Stimulated activated CD4-positive, alpha-beta T cell treated with anti-CD3 and anti-CD28 coated beads, Interleukin-4, amount 100 ng/mL, for 24 hours (primary cell): ENCODE measurements around the gene AZGP1.
A peak's percentile ranks its signal among the peaks of the same experiment; 100 is the strongest.
"Not testable (repeated sequence)": the region's sequence is repeated elsewhere in the genome, so short reads cannot be mapped to it uniquely, and the experiment has no call there.

Experiments
- DNase-seq: peaks from one replicate; pipeline ENCODE4 v3.0.0-alpha.2; 2020

Gene AZGP1

DNA sequence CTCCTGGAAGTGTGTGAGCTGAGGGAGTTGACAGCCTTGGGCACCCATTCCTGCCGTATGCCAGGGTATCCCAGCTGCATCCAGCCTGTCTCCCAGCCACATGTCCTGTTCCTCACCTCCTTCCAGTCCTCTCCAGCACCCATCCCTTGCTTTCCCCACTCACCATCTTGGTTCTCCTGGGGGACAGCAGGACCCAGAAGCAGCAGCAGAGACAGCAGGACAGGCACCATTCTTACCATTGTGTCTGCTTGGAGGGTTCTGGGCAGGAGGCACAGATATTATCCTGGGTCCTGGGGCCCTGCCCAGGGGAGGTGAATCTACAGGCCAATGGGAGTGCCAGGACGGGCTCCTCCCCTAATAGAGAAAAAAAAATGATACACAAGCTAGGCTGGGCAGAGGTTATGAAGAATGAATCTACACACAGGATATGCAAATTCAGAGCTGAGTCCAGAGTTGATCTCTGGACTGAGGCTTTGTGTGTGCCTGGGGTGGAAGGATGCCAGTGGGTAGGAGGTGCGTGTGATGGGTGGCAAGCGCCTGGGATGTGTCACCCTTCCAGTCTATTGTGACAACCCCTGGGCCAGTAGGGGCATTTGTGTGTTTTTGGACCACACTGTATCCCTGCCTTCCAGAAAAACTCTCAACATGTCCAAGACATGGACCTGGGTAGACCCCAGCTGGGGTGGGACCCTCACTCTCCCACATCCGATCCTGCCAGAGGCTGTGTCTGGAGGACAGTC is at the start of gene AZGP1:
Gene AZGP1 (minus strand): TSS at position 250 of the 740 bp plus-strand sequence. CDS start 11 bp downstream, at position 239.
- no peak for DNase-seq

DNA sequence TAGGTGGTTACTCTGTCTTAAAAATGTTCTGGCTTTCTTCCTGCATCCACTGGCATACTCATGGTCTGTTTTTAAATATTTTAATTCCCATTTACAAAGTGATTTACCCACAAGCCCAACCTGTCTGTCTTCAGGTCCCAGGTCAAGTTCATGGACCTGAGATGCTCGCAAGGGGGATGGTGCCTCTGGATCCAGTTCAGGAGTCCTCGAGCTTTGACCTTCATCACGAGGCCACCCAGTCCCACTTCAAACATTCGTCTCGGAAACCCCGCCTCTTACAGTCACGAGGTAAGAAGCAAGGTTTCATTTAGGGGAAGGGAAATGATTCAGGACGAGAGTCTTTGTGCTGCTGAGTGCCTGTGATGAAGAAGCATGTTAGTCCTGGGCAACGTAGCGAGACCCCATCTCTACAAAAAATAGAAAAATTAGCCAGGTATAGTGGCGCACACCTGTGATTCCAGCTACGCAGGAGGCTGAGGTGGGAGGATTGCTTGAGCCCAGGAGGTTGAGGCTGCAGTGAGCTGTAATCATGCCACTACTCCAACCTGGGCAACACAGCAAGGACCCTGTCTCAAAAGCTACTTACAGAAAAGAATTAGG is 48.3 kb upstream of the AZGP1 start:
- no peak for DNase-seq

DNA sequence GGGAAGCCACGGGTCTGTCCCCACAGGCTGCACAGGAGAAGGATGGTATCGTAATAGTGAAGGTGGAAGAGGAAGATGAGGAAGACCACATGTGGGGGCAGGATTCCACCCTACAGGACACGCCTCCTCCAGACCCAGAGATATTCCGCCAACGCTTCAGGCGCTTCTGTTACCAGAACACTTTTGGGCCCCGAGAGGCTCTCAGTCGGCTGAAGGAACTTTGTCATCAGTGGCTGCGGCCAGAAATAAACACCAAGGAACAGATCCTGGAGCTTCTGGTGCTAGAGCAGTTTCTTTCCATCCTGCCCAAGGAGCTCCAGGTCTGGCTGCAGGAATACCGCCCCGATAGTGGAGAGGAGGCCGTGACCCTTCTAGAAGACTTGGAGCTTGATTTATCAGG is 47.7 kb upstream of the AZGP1 start:
- no peak for DNase-seq

DNA sequence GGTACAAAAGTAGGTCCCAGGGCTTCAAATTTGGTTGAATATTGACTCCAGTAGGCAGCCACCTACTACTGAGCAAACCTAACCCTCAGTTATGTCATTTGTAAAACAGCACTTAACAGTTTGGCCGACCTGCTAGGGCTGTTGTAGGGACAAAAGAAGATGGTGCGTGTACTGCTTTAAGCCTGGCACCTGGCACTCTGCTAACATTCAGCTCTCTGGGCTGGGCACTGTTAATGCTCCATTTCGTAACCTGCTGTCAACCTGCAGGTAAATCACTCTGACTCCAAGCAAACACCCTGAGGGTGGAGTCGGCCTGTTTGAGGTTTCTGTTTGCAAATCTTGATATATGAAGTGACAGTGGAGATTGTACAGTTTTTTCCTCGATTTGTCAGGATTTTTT is 46.8 kb upstream of the AZGP1 start:
- DNase-seq, result no peak

DNA sequence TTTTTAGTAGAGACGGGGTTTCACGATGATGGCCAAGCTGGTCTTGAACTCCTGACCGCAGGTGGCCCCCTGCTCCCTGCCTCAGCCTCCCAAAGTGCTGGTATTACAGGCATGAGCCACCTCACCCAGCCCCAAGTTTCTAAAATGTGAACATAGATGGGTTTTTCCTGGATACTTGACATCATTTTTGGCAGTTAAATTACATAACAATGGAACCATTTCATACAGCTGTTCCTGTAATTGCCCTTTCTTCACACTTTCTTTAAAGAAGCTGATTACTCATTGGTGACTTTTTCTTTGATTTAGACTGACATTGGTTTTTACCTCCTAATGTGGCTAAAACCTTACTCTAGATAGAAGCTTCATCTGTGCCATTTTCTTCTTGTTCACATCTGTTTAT is 45.5 kb upstream of the AZGP1 start:
- DNase-seq, result no peak

DNA sequence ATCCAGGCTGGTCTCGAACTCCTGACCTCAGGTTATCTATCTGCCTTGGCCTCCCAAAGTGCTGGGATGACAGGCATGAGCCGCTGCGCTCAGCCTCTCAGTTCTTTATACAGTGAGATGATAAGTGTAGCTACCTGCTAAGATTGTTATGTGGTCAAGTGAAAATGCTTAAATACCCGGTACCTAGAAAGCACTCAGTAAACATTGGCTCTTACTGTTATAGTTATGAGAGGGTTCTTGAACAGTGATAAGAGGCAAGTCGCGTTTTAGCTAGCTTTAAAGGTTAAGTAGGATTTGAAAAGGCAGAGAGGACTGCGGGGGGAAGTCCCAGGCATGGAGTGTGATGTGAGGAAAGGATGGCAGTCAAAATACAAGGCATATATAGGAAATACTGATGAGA is 44.1 kb upstream of the AZGP1 start:
- DNase-seq, result no peak

DNA sequence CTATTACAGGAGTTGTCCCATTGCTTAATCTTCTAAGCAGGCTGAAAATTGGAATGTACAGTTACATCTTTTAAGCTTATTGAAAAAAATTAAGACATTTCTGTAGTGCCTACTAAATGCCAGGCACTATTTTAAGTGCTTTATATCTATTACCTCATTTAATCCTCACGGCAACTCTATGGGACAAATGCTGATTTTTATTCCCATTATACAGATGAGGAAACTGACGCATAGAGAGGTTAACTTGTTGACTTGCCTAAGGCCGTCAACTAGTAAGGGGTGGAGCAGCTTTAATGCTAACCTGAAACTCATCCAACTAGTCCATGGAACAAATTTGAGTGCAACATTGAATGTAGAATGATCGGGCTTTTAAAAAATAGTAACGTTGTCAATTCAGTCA is 42.0 kb upstream of the AZGP1 start:
- no peak for DNase-seq

DNA sequence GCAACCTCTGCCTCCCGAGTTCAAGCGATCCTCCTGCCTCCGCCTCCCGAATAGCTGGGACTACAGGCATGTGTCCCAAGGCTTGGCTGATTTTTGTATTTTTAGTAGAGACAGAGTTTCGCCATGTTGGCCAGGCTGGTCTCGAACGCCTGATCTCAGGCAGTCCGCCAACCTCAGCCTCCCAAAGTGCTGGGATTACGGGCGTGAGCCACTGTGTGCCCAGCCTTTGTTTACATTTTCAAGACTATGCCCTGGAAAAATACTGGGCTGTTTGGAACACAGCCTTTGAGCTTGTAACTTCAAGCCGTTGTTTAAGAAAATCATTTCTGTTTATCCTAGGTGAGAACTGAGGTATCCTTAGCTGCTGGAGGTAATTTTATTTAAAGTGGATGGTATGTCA is 41.5 kb upstream of the AZGP1 start:
- DNase-seq, result no peak

DNA sequence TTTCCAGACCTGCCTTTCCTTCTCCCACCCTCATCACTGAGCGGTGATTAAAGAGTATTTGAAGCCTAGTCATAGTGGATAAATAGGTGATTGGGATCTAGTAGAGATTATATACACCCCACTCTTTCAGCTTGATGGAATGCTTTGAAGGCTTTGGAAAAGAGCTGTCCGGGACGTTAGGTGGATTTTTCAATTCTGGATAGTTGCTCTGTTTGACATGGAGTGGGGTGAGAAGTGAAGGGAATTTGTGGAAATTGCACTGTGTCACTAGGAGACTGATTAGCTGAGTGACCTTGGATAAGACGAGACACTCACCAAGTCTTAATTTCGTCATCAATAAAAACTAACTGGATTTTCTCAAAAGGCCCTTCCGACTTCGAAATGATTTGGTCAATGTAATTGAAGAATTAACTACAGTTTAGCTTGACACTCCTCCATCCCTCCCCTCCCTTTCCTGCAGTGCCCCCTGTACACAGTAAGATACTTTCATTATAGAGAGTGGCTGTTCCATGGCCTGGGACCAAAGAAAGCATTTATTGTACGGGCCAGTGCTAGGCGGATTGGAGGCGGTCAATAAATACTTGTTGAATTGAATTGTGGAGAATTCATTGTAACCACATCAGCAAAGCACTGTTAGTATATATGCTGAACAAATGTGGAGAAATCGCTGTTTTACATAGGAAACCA is 40.5 kb upstream of the AZGP1 start:
- DNase-seq, result no peak

DNA sequence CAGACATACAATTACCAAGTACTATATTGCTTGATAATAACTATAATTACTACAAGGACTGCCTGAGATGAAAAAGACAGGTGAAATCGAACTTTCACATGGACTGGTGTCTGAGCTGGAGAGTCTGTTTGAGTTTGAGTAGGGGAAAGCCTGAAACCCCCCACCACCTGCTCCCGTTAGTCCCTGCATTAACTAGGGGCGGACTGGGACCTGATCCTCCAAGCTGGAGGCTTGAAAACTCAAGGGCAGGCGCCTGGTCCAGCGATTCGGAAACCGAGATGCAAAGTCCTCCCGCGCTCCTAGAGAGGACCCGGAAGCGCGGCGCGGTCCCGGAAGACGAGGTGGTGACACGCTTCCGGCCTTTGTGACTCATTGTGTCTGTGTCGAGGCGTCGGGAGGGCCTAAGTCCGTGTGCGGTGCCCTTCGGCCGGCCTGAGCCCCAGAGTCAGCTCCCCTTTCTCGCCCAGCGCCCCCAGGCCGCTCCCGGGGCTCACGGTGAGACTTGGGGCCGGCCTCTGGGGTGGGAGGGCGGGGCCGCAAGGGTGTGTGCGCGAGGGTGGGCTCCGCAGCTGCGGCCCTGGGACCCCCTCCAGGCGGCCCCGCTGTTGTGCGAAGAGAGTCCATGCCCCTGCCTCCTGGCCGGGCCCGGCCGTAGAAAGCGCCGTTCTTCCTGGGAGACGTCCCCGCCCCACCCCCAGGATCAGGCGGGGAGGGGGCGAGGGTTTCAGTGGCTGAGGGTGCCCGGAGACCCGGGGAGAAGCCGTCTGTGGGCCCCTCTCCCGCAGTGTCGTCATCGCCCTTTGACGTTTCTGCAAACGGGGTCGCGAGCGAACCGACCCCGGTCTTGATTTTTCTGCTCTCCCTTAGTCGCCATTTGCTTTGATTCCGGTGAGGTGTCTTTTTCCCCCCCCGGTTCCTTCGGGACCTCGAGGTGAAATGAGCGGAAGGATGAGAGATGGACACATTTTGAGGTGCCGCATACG is 39.7 kb upstream of the AZGP1 start, which contains the start of gene ZKSCAN1:
Gene ZKSCAN1 (plus strand): TSS at position 365 of the 983 bp plus-strand sequence. CDS start 7,911 bp downstream, outside the sequence.
- DNase-seq, result peak; percentile 87

DNA sequence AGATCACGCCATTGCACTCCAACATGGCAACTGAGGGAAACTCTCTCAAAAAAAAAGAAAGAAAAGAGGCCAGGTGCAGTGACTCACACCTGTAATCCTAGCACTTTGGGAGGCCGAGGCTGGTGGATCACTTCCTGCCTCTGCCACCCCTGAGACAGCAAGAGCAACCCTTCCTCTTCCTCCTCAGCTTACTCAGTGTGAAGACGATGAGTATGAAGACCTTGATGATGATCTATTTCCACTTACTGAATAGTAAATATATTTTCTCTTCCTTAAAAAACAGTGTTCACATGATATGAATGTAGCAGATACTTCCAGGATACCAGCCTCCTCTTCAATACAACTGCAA is 37.5 kb upstream of the AZGP1 start:
- DNase-seq, result peak; percentile 37

DNA sequence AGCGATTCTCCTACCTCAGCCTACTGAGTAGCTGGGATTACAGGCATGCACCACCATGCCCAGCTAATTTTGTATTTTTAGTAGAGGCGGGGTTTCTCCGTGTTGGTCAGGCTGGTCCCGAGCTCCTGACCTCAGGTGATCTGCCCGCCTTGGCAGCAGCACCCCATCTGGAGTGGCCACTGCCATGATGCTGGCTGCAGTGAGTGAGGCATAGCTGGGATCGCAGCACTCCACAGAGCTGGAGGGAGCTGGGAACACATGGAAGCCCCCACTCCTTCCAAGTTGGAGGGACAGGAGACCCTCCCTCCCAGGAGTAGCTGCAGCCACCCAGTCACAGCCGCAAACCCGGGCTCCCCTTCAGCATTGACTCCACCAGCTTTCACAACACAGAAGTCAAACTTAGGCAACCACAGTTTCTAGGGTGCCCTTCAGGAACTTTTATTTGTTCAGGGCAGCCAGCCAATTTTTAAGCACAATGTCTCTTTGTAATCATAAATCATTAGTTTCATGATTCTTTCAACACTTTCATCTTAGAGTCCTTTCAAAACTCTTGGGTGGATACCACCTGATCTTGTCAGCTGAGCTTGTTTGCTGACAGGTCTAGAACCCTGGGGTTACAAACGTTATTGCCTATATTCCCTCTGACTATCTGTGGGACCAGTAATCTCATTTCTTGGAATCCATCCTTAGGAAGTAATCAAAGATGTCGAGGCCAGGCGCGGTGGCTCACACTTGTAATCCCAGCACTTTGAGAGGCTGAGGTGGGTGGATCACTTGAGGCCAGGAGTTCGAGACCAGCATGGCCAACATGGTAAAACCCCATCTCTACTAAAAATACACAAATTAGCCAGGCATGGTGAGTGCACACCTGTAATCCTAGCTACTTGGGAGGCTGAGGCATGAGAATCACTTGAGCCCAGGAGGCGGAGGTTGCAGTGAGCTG is 36.8 kb upstream of the AZGP1 start:
- not testable (repeated sequence) for DNase-seq

DNA sequence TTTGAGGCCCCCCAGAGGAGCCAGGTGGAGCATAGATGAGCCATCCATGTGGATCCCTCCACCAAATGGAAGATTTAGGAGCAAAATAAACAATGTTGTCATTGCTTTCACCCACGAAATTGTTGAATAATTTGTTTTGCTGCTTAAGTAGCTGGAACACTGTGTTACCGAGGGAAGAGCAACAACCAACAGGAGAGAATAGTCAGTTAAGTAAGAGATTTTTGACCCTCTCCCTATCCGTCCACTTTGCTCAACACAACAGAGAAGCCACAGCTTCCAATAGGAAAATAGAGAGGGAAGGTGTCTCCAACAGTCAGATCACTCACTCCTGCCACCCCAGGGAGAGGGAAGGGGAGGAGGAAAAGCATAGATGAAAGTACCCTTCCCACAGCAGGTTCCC is 35.7 kb upstream of the AZGP1 start:
- DNase-seq, result no peak

DNA sequence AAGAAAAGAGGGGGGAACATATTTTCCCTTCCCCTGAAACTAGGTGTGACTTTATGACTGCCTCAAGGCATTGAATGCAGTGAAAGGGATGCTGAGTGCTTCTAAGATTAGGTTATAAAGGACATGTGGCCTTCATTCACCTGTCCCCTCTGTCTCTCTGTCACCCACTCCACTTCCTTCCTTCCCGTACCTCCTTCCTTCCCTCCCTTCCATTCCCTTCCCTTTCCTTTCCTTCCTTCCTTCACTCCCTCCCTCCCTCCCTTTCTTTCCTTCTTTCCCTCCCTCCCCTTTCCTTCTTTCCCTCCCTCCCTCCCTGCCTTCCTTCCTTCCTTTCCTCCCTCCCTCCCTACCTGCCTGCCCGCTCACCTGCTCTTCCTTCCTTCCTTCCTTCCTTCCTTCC is 35.1 kb upstream of the AZGP1 start:
- DNase-seq, result no peak

DNA sequence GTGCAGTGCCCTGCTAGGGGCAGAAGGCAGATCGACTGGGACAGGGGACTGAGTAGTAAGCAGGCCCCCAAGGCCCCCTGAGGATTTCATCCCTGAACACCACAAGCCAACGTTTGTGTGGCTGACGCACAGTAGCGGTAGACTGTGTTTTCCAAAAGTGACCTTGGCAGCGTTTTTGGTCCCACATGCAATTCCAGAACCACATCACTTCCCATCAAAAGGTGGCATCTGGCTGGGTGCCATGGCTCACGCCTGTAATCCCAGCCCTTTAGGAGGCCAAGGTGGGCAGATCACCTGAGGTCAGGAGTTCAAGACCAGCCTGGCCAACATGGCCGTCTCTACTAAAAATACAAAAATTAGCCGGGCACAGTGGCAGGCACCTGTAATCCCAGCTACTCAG is 34.1 kb upstream of the AZGP1 start:
- not testable (repeated sequence) for DNase-seq

DNA sequence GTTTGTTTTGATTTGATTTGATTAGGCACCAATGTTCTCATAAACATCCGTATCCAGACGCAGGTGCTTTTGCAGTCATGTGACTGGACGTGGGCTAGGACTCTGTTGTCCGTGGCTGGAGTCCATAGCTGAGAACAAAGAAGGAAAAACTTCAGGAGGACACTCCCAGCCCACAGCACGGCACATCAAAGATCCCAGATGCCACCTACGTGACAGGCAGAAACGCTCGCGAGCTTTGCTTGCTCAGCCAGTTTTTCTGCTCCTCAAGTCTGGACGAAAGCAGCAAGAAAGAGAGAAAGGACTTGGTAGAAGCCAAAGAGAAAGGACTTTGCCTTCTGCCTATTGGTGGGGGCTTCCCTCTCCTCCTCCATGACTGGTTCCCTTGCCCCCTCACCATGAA is 32.7 kb upstream of the AZGP1 start:
- no peak for DNase-seq

DNA sequence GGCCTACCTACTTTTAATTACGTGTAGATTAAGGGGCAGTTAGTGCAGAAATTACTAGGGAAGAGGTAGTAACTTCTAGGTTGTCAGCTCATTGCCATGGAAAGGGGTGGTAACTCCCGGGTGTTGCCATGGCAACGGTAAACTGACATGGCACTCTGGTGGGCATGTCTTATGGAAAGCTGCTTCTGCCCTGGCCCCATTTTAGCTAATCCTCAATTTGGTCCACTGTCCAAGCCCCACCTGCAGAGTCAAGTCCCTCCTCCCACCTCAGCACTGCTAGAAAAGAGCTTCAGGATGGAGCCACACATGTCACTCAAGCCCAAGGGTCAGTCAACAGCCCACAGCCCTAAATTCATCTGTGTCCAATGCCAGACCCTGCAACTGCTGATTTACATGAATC is 32.1 kb upstream of the AZGP1 start:
- DNase-seq, result no peak

DNA sequence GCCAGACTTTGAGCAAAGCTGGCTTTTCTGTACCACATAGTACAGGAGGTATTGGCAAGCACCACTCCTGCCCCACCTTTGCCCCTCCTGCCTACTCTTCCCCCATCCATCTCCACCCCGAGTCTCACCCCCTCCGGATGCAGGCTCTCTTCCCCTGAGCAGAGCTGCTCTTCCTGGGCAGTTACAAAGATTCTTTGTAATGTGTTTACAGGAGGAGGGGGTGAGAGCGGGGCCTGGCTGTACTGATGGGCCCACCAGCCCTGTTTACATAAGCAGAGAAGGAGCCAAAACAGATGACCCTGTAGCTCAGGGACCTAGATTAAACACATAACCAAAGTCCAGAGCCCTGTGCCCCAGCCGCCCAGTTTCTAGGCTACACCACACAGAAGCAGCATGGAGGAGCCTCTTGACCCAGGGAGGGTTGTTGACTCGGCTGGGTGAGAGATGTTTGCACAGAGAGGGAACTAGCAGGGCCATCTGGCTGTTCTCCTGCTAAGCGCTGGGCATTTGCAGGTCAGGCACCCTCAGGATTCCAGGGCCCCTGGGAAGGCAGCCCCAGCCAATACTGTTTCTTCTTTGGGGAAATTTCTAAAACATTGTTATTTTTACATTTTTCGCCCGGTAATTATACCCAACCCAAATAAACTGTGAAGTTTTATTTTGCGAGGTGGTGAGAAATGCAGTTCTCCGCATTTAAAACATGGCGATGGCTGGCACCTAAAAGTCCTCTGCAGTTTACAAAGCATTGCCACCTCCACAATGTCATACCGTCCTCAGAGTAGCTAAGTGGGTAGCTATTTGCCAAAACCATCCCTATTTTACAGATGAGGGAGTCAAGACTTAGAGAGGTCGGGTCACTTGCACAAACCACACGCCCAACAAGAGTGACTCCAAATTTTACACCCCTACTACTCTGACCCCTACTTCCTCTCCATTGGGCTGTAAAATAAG is 28.2 kb upstream of the AZGP1 start:
- DNase-seq, result no peak

DNA sequence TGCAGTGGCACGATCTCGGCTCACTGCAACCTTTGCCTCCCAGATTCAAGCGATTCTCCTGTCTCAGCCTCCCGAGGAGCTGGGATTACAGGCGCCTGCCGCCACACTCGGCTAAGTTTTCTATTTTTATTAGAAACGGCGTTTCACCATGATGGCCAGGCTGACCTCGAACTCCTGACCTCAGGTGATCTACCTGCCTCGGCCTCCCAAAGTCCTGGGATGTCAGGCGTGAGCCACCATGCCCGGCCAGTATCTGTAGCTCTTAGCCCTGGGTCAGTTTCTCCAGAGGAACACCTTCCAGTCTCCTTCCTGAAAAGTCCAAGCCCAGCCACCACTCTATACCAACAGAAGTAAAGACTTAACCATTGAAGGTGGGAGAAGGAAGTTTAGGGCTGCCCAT is 24.4 kb upstream of the AZGP1 start:
- DNase-seq, result no peak

DNA sequence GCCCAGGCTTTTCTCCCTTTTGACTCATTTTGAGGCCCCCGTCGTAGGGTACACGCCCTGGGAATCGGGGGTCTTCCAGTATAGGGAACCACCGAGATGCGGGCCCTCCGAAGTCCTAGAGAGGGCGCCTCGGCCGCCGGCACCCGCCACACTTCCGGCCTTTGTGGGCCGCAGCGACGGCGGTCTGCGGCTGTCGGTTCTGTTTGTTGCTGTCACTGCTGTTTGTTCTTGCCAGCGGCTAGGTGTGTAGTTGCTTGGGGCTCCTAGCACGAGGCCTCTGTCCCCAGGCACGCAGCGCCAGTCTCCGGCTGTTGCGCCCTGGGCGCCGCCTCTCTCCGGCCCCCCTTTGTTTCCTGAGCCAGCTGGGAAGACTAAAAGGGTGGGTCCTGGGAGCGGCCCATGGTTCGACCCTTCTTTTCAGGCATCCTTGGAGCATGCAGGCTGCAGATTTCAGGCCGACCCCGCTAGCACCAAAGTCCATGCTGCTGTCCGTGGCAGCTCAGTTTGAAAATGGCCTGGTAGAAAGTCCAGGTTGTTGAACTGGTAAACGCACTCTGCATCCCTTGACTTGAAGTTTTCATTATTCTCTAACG is 21.8 kb upstream of the AZGP1 start:
- peak; percentile 61 for DNase-seq
